IMR-90 (cell line): ENCODE measurements around the gene TGFBRAP1. TPM values are rescaled to one million over a fixed set of nuclear protein-coding genes. Genes with fewer than 3 reads are reported as not detected.

Experiments
- ATAC-seq: fragments of 200-7000 bp; cut with Tn5 transposase; 2 replicates; pipeline ENCODE4 v1.9.1; 2020; ENCODE audit warnings: low read depth, mild to moderate bottlenecking, moderate library complexity
- BruUV-seq: library from RNA; stranded (reverse); fragments of 400-500 nt; replicated peaks from 2 replicates; lab custom pipeline; 2021; lab: Mats Ljungman, UMichigan
- CTCF ChIA-PET: fragments of 300-600 bp; formaldehyde crosslinking; extraction: SDS; loops from one replicate; lab custom pipeline; 2021; ENCODE audit warnings: antibody characterized with exemption; lab: Yijun Ruan, JAX
- POLR2A ChIA-PET: fragments of 300-600 bp; sonication (Branson Sonifier 250); formaldehyde crosslinking; loops from one replicate; lab custom pipeline; 2022; ENCODE audit warnings: antibody characterized with exemption; ENCODE audit not compliant: unreplicated experiment; lab: Charles Lee
- DNase-seq: peaks from one replicate; pipeline ENCODE4 v3.0.0; 2013
- H2AFZ ChIP-seq: replicated peaks from 2 replicates; pipeline ENCODE3; 2013; ENCODE audit warnings: low read length, mild to moderate bottlenecking; ENCODE audit not compliant: poor library complexity
- H2AK5ac ChIP-seq: 2 replicates; pipeline ENCODE4 v1.6.1; 2013; ENCODE audit warnings: low read depth, low read length, inconsistent platforms
- H2AK9ac ChIP-seq: replicated peaks from 2 replicates; pipeline ENCODE3; 2013; ENCODE audit warnings: mild to moderate bottlenecking, low read depth, low read length, moderate library complexity; ENCODE audit not compliant: poor library complexity
- H2BK120ac ChIP-seq: 2 replicates; pipeline ENCODE4 v1.6.1; 2013; ENCODE audit warnings: low read depth, low read length, inconsistent platforms
- H2BK15ac ChIP-seq: 3 replicates; pipeline ENCODE4 v1.6.1; 2013; ENCODE audit warnings: low read depth, low read length, inconsistent platforms
- H2BK20ac ChIP-seq: 2 replicates; pipeline ENCODE4 v1.6.1; 2013; ENCODE audit warnings: low read depth, mild to moderate bottlenecking, inconsistent platforms, low read length, moderate library complexity
- H2BK5ac ChIP-seq: 2 replicates; pipeline ENCODE4 v1.6.1; 2013; ENCODE audit warnings: mild to moderate bottlenecking, low read depth, low read length, inconsistent platforms; ENCODE audit not compliant: poor library complexity, severe bottlenecking
- H3K14ac ChIP-seq: replicated peaks from 2 replicates; pipeline ENCODE4 v1.6.1; 2013; ENCODE audit warnings: low read depth, low read length, inconsistent platforms
- H3K18ac ChIP-seq: 2 replicates; pipeline ENCODE4 v1.6.1; 2013; ENCODE audit warnings: low read depth, low read length, control low read depth
- H3K23ac ChIP-seq: 2 replicates; pipeline ENCODE4 v1.6.1; 2013; ENCODE audit warnings: low read depth, low read length, inconsistent platforms
- H3K27ac ChIP-seq: 2 replicates; pipeline ENCODE4 v1.5.1; 2013; ENCODE audit warnings: mild to moderate bottlenecking, control low read depth, low read length; ENCODE audit not compliant: insufficient read depth
- H3K27me3 ChIP-seq: 2 replicates; pipeline ENCODE4 v1.6.1; 2013; ENCODE audit warnings: low read length; ENCODE audit not compliant: control insufficient read depth, insufficient read depth
- H3K36me3 ChIP-seq: 2 replicates; pipeline ENCODE4 v1.6.1; 2013; ENCODE audit warnings: low read length, mixed read lengths; ENCODE audit not compliant: control insufficient read depth, insufficient read depth
- H3K4ac ChIP-seq: 2 replicates; pipeline ENCODE4 v1.6.1; 2013; ENCODE audit warnings: low read depth, low read length, inconsistent platforms
- H3K4me1 ChIP-seq: 2 replicates; pipeline ENCODE4 v1.6.1; 2013; ENCODE audit warnings: low read length, mixed read lengths; ENCODE audit not compliant: control insufficient read depth, insufficient read depth
- H3K4me2 ChIP-seq: 2 replicates; pipeline ENCODE4 v1.6.1; 2013; ENCODE audit warnings: low read depth, mild to moderate bottlenecking, control low read depth, low read length, moderate library complexity
- H3K4me3 ChIP-seq: 2 replicates; pipeline ENCODE4 v1.5.1; 2013; ENCODE audit warnings: low read depth, mild to moderate bottlenecking, control low read depth, low read length, moderate library complexity; ENCODE audit not compliant: insufficient read depth
- H3K56ac ChIP-seq: 2 replicates; pipeline ENCODE4 v1.6.1; 2013; ENCODE audit warnings: low read length, inconsistent platforms; ENCODE audit not compliant: insufficient read depth; ENCODE audit errors: extremely low read depth
- H3K79me1 ChIP-seq, 2 experiments: 2 replicates each; pipeline ENCODE4 v1.6.1; 2013; ENCODE audit warnings: low read length in 2 of 2, inconsistent platforms in 1 of 2, low read depth in 1 of 2
- H3K9ac ChIP-seq: 2 replicates; pipeline ENCODE4 v1.6.1; 2013; ENCODE audit warnings: low read depth, low read length, control low read depth
- H3K9me1 ChIP-seq: 2 replicates; pipeline ENCODE4 v1.6.1; 2013; ENCODE audit warnings: low read length, inconsistent platforms; ENCODE audit not compliant: insufficient read depth
- H3K9me3 ChIP-seq: 2 replicates; pipeline ENCODE4 v1.6.1; 2013; ENCODE audit warnings: low read length; ENCODE audit not compliant: control insufficient read depth, insufficient read depth
- H4K20me1 ChIP-seq: 2 replicates; pipeline ENCODE4 v1.6.1; 2013; ENCODE audit warnings: low read length, inconsistent platforms; ENCODE audit not compliant: insufficient read depth
- H4K5ac ChIP-seq: 2 replicates; pipeline ENCODE4 v1.6.1; 2013; ENCODE audit warnings: mild to moderate bottlenecking, low read depth, low read length, control low read depth
- H4K8ac ChIP-seq, 2 experiments: 2 replicates each; pipeline ENCODE4 v1.6.1; 2013; ENCODE audit warnings: low read depth in 2 of 2, low read length in 2 of 2, control low read depth in 1 of 2, inconsistent platforms in 1 of 2
- H4K91ac ChIP-seq: 2 replicates; pipeline ENCODE4 v1.6.1; 2013; ENCODE audit warnings: low read depth, low read length, inconsistent platforms; ENCODE audit not compliant: insufficient read depth
- CEBPB ChIP-seq: IDR thresholded peaks from 2 replicates; pipeline ENCODE4 v1.6.1; 2012; ENCODE audit warnings: low read depth, low read length, improper control_type of control experiment
- NFE2L2 ChIP-seq: fragments of 150-350 bp; IDR thresholded peaks from 2 replicates; pipeline ENCODE4 v1.6.1; 2016; ENCODE audit warnings: low read depth, mild to moderate bottlenecking, low read length
- WGBS, 2 experiments: methylation state at CpG; one replicate each; pipeline versions ENCODE4 v1.1.5 to v1.1.7; 2013; ENCODE audit warnings: missing lambda C conversion rate in 2 of 2; ENCODE audit not compliant: insufficient read length in 1 of 2; ENCODE audit errors: extremely low coverage in 2 of 2; 5-methylcytosine and 5-hydroxymethylcytosine counted together
- dilution Hi-C: fragments of 300-500 bp; cut with HindIII; formaldehyde crosslinking; loops from one replicate; pipeline ENCODE4 v1.14.3; 2018; ENCODE audit warnings: low sequenced_read_pairs; ENCODE audit not compliant: unreplicated experiment
- in situ Hi-C: fragments of 300-500 bp; cut with MboI; formaldehyde crosslinking; loops from 3 replicates; pipeline ENCODE4 v1.14.3; 2019; ENCODE audit warnings: low sequenced_read_pairs, inconsistent platforms, mixed read lengths
- intact Hi-C: fragments of 100-400 bp; cut with micrococcal nuclease; formaldehyde crosslinking; loops from 2 replicates; pipeline ENCODE4 v1.10.0; 2022
- polyA plus RNA-seq, 3 experiments: library from polyadenylated mRNA; depleted of rRNA; stranded (reverse); fragments of >200 nt; gene quantifications; 2 replicates each; pipeline ENCODE4 v1.2.3, GENCODE V29; 2012; ENCODE audit warnings: low replicate concordance in 1 of 3
- total RNA-seq: library from RNA; depleted of rRNA; stranded (reverse); fragments of >200 nt; gene quantifications from 2 replicates; pipeline ENCODE4 v1.2.3, GENCODE V29; 2012

The TGFBRAP1 gene
- total and polyA plus RNA-seq, 2 of the 4 experiments (the other 2 are of a cell fraction): 7.2 to 10.4 TPM

DNA sequence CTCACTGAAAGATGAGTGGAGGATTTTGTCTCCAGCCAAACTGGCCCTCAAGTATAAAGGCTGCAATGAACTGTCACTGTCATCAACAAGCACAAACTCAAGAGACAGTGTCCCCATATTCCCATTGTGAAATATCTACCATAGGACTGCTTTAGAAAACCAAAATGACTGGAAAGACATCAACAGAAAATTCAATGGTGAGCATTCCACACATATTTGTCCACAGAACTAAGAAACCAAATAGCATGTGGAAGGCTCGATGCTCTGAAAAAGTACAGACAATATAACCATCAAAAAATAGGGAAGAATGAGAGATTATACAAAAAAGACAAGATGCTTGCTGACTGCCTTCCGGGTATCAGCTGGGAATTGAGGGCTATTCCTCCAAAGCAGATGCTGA lies 37.6 kb downstream of the TGFBRAP1 start:
- no peak overlapping the region for H2AK9ac ChIP-seq
- POLR2A ChIA-PET: no interaction called here
- H3K4me1 ChIP-seq: 0 out of 2 replicates have a peak, but pooled peaks cover 2% of the 10 kb centered on the region
- dilution Hi-C loops: no loop called here
- DNase-seq (peak; percentile 10), ATAC-seq (peak; percentile 57)
- H3K9me3 ChIP-seq: no peaks in the 10 kb centered on the region
- no peaks in the 10 kb centered on the region for H4K20me1 ChIP-seq
- H2AFZ ChIP-seq: no peak overlapping the region
- H3K9ac ChIP-seq: no peak overlapping the region
- H3K27ac ChIP-seq: no peak overlapping the region
- no peak overlapping the region for H3K23ac ChIP-seq
- H3K56ac ChIP-seq: no peak overlapping the region
- H4K5ac ChIP-seq: no peak overlapping the region
- H3K79me1 ChIP-seq: peaks cover 3 to 4% of the 10 kb centered on the region in 2 experiments; a peak in 1 of 4 replicates
- intact Hi-C loops: no loop called here
- no peak overlapping the region for H2BK15ac ChIP-seq
- CTCF ChIA-PET: no interaction called here
- H3K4me2 ChIP-seq: no peak overlapping the region
- H3K36me3 ChIP-seq: peaks cover 6% of the 10 kb centered on the region
- no peak overlapping the region for H2AK5ac ChIP-seq
- no peak overlapping the region for H2BK120ac ChIP-seq
- H3K4me3 ChIP-seq: no peak overlapping the region
- H4K8ac ChIP-seq: no peak overlapping the region
- H3K9me1 ChIP-seq: no peaks in the 10 kb centered on the region
- no peak for TF ChIP-seq NFE2L2
- TF ChIP-seq CEBPB: 0 out of 2 replicates have a peak, but pooled peaks have one; percentile 6
- H2BK5ac ChIP-seq: no peak overlapping the region
- no peak overlapping the region for H2BK20ac ChIP-seq
- no peak overlapping the region for H3K18ac ChIP-seq
- WGBS, 2 experiments: no CpG with 5 or more reads among the region's 2 CpGs
- no TSS peak for BruUV-seq
- H3K4ac ChIP-seq: no peak overlapping the region
- H4K91ac ChIP-seq: no peak overlapping the region
- in situ Hi-C loops: no loop called here
- no peaks in the 10 kb centered on the region for H3K27me3 ChIP-seq
- H3K14ac ChIP-seq: no peak overlapping the region
